GM12878 (cell line): ENCODE measurements around the gene RCOR1. TPM values are rescaled to one million over a fixed set of nuclear protein-coding genes. Genes with fewer than 3 reads are reported as not detected.

ENCODE experiments used
- ATAC-seq: fragments of 200-7000 bp; cut with Tn5 transposase; 3 replicates; pipeline ENCODE4 v1.9.1; 2020; ENCODE audit warnings: mild to moderate bottlenecking, moderate library complexity
- BruUV-seq: library from RNA; stranded (reverse); fragments of 400-500 nt; replicated peaks from 2 replicates; lab custom pipeline; 2021; lab: Mats Ljungman, UMichigan
- CTCF ChIA-PET: fragments of 300-600 bp; sonication (Branson Sonifier 250); formaldehyde crosslinking; extraction: SDS; loops from one replicate; lab custom pipeline; 2021; ENCODE audit warnings: inconsistent platforms; lab: Yijun Ruan, JAX
- POLR2A ChIA-PET: fragments of 350-600 bp; formaldehyde crosslinking; extraction: SDS; loops from one replicate; lab custom pipeline; 2021; ENCODE audit warnings: inconsistent platforms; lab: Charles Lee
- RAD21 ChIA-PET: fragments of 300-600 bp; sonication (Branson Sonifier 250); formaldehyde crosslinking; loops from one replicate; lab custom pipeline; 2023; ENCODE audit warnings: antibody characterized with exemption; ENCODE audit not compliant: unreplicated experiment; lab: Charles Lee
- SMC1A ChIA-PET: fragments of 300-600 bp; sonication (Branson Sonifier 250); formaldehyde crosslinking; loops from one replicate; lab custom pipeline; 2023; ENCODE audit not compliant: unreplicated experiment, uncharacterized antibody; lab: Charles Lee
- DNase-seq: peaks from one replicate; pipeline ENCODE4 v3.0.0-alpha.2; 2011; ENCODE audit warnings: low read depth, low spot score
- FAIRE-seq: peaks from 3 replicates; lab custom pipeline; 2011; peaks lifted over from hg19 to GRCh38; lab: Jason Lieb, UNC
- H2AFZ ChIP-seq: 2 replicates; pipeline ENCODE4 v1.6.0; 2011; ENCODE audit warnings: low read depth, low read length, control low read depth; ENCODE audit not compliant: control insufficient read depth
- H3K27ac ChIP-seq: 2 replicates; pipeline ENCODE4 v1.5.1; 2011; ENCODE audit warnings: control low read depth; ENCODE audit not compliant: control insufficient read depth, insufficient read depth
- H3K27me3 ChIP-seq, 2 experiments: replicated peaks in 1 of 2; 2 replicates each; pipeline versions ENCODE4 v1.6.0 to v1.6.1; 2011; ENCODE audit warnings: low read length in 1 of 2; ENCODE audit not compliant: control insufficient read depth in 2 of 2, insufficient read depth in 2 of 2
- H3K36me3 ChIP-seq, 2 experiments: 2 replicates each; pipeline ENCODE4 v1.5.1; 2011; ENCODE audit warnings: low read length in 1 of 2; ENCODE audit not compliant: control insufficient read depth in 2 of 2, insufficient read depth in 2 of 2
- H3K4me1 ChIP-seq: 2 replicates; pipeline ENCODE4 v1.6.1; 2011; ENCODE audit warnings: mild to moderate bottlenecking, low read length, moderate library complexity, mixed read lengths; ENCODE audit not compliant: control insufficient read depth, insufficient read depth
- H3K4me2 ChIP-seq: 2 replicates; pipeline ENCODE4 v1.6.0; 2011; ENCODE audit warnings: control low read depth; ENCODE audit not compliant: control insufficient read depth, insufficient read depth
- H3K4me3 ChIP-seq: fragments of 200-600 bp; sonication (generic); 2 replicates; pipeline ENCODE4 v1.5.1; 2016
- H3K79me2 ChIP-seq: 2 replicates; pipeline ENCODE4 v1.6.0; 2011; ENCODE audit warnings: low read length; ENCODE audit not compliant: control insufficient read depth, insufficient read depth
- H3K9ac ChIP-seq: 2 replicates; pipeline ENCODE4 v1.8.0; 2011; ENCODE audit warnings: low read length, control low read depth, mixed read lengths; ENCODE audit not compliant: control insufficient read depth, insufficient read depth
- H3K9me3 ChIP-seq: replicated peaks from 3 replicates; pipeline ENCODE4 v1.5.1; 2011; ENCODE audit warnings: mild to moderate bottlenecking, low read length; ENCODE audit not compliant: control insufficient read depth, insufficient read depth
- H4K20me1 ChIP-seq: 2 replicates; pipeline ENCODE4 v1.6.0; 2011; ENCODE audit not compliant: control insufficient read depth, insufficient read depth
- EGR1 ChIP-seq, 2 experiments: IDR thresholded peaks; 1 replicate in 1 of 2; 2 replicates in 1 of 2; pipeline ENCODE4 v1.6.1; 2011 to 2012; ENCODE audit warnings: low read depth in 2 of 2, low read length in 2 of 2, borderline replicate concordance in 1 of 2, mild to moderate bottlenecking in 1 of 2, moderate library complexity in 1 of 2
- KDM1A ChIP-seq: fragments of 200-600 bp; sonication (generic); IDR thresholded peaks from 2 replicates; pipeline ENCODE4 v1.6.1; 2016; ENCODE audit warnings: borderline replicate concordance
- MXI1 ChIP-seq: fragments of 150-350 bp; IDR thresholded peaks from 2 replicates; pipeline ENCODE4 v1.6.1; 2011; ENCODE audit warnings: low read depth, mild to moderate bottlenecking, inconsistent platforms, low read length, improper control_type of control experiment
- NR2C2 ChIP-seq: IDR thresholded peaks from 2 replicates; pipeline ENCODE4 v1.6.1; 2011; ENCODE audit warnings: borderline replicate concordance, low read depth; ENCODE audit not compliant: control insufficient read depth, insufficient read length
- PBX3 ChIP-seq: IDR thresholded peaks from 2 replicates; pipeline ENCODE4 v1.6.1; 2011; ENCODE audit warnings: mild to moderate bottlenecking, low read depth, low read length, moderate library complexity; ENCODE audit not compliant: insufficient replicate concordance
- SIN3A ChIP-seq: IDR thresholded peaks from 2 replicates; pipeline ENCODE4 v1.6.1; 2012; ENCODE audit warnings: low read depth, low read length, improper control_type of control experiment
- WGBS: methylation state at CpG from one replicate; pipeline ENCODE4 v1.1.6; 2016; ENCODE audit warnings: low lambda C conversion rate; ENCODE audit not compliant: insufficient replicate concordance, insufficient coverage; ENCODE audit errors: missing lambda C conversion rate; 5-methylcytosine and 5-hydroxymethylcytosine counted together
- in situ Hi-C: fragments of 300-500 bp; cut with MboI; formaldehyde crosslinking; loops from 9 replicates; pipeline ENCODE4 v1.14.3; 2018; ENCODE audit warnings: mixed read lengths
- intact Hi-C: fragments of 100-400 bp; cut with micrococcal nuclease; formaldehyde crosslinking; loops from one replicate; pipeline ENCODE4 v1.14.2; 2022; ENCODE audit not compliant: unreplicated experiment
- polyA plus RNA-seq, 11 experiments: library from polyadenylated mRNA; depleted of rRNA in 4 of 11; unstranded in 6 of 11; stranded (reverse) in 5 of 11; fragments of >200 nt; fragmentation: Nextera tagmentation in 4 of 11; fragmentation: Illumina TruSeq in 1 of 11; extraction: Ambion mirVana in 4 of 11; extraction: Trizol in 1 of 11; gene quantifications; 1 replicate in 1 of 11; 2 replicates in 10 of 11; pipeline versions ENCODE4 v1.2.1 to v1.2.3, GENCODE V29; 2011 to 2016; ENCODE audit warnings: inconsistent platforms in 2 of 11, missing spikeins in 2 of 11, low read depth in 1 of 11
- total RNA-seq, 4 experiments: library from RNA; depleted of rRNA in 3 of 4; stranded (reverse); fragments of >200 nt in 3 of 4; fragmentation: Illumina TruSeq in 1 of 4; extraction: Trizol in 1 of 4; gene quantifications; 2 replicates each; pipeline versions ENCODE4 v1.2.1 to v1.2.3, GENCODE V29; 2013 to 2021
- TF ChIP-seq, protein P1 (sequence below): fragments of 450-650 bp; IDR thresholded peaks from 2 replicates; pipeline ENCODE4 v1.6.1; 2017; ENCODE audit warnings: mild to moderate bottlenecking
- TF ChIP-seq, protein P2 (sequence below): fragments of 450-650 bp; IDR thresholded peaks from 2 replicates; pipeline ENCODE4 v1.6.1; 2016; ENCODE audit warnings: mild to moderate bottlenecking

The RCOR1 gene
- total and polyA plus RNA-seq, 10 of the 15 experiments (the other 5 are each of a cell fraction or from before 2014, with no cell fraction given) = 1.6 to 12.2 (median 4.4) TPM

DNA sequence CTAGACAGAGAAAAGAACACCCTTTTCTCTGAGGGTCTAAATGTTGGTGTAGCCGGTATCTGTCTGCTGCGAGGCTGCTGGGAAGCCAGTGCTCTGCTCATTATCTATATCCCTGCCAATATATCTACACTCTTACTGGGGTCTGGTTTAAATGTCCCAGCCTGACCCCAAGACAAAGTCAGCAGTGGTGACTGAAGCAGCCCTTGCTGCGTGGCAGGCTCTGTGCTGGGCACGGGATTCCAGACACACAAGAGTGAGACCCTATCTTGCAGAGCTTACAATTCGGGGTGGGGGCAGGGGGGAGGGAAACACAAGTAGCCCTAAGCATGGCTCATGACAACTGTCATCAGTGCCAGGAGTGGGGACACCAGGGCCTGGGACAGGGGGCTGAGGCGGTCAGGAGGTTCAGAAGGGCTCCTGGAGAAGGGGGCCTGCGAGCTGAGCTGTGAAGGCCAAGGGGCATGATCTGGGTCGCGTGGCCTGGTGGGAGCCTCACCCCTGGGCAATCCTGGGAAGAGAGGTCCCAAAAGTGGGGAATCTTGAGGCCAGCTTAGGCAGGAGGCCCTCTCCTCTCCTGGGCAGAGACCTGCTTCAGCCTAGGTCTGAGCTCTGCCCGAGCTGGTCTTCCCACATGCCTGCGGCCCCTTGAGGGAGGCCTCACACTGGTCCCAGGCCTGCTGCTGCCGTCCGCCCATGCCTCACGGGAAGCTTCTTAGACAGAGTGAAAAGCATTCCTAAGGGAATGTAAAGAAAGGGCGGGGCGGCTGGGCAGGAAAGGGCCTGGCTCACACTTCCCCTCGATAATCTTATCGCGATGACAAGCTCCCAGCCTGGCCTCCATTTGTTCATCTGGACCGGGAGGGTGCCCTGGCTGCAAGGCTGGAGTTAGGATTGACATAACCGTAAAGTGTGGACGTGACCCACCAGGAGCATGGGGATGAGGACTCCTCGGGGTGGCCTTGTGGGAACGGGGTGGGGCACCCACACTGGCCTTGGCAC lies 7.3 kb upstream of the RCOR1 start:
- DNase-seq (no peak), ATAC-seq (no peak), FAIRE-seq (no peak)
- H2AFZ ChIP-seq = no peak overlapping the region
- no peak overlapping the region for H3K9ac ChIP-seq
- H4K20me1 ChIP-seq = no peaks in the 10 kb centered on the region
- no peak overlapping the region for H3K4me3 ChIP-seq
- ChIA-PET CTCF (no interaction called here), POLR2A (interaction anchor here (0.6 kb wide), 1 partner anchor 447 kb away, joined by 4 read pairs; no protein-coding TSS in a partner anchor), RAD21 (no interaction called here), SMC1A (no interaction called here)
- BruUV-seq = no TSS peak
- TF ChIP-seq, protein P1, sequence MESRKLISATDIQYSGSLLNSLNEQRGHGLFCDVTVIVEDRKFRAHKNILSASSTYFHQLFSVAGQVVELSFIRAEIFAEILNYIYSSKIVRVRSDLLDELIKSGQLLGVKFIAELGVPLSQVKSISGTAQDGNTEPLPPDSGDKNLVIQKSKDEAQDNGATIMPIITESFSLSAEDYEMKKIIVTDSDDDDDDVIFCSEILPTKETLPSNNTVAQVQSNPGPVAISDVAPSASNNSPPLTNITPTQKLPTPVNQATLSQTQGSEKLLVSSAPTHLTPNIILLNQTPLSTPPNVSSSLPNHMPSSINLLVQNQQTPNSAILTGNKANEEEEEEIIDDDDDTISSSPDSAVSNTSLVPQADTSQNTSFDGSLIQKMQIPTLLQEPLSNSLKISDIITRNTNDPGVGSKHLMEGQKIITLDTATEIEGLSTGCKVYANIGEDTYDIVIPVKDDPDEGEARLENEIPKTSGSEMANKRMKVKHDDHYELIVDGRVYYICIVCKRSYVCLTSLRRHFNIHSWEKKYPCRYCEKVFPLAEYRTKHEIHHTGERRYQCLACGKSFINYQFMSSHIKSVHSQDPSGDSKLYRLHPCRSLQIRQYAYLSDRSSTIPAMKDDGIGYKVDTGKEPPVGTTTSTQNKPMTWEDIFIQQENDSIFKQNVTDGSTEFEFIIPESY = no peak
- TF ChIP-seq PBX3 = no peak
- no peak for TF ChIP-seq NR2C2
- TF ChIP-seq, protein P2, sequence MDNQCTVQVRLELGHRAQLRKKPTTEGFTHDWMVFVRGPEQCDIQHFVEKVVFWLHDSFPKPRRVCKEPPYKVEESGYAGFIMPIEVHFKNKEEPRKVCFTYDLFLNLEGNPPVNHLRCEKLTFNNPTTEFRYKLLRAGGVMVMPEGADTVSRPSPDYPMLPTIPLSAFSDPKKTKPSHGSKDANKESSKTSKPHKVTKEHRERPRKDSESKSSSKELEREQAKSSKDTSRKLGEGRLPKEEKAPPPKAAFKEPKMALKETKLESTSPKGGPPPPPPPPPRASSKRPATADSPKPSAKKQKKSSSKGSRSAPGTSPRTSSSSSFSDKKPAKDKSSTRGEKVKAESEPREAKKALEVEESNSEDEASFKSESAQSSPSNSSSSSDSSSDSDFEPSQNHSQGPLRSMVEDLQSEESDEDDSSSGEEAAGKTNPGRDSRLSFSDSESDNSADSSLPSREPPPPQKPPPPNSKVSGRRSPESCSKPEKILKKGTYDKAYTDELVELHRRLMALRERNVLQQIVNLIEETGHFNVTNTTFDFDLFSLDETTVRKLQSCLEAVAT = no peak
- no peak for TF ChIP-seq SIN3A
- no peak for TF ChIP-seq KDM1A
- no peak for TF ChIP-seq EGR1 (IDR thresholded peaks at IDR 0.05; ENCODE audit: borderline replicate concordance in 1 of 2, low read depth in 2 of 2, low read length in 2 of 2)
- TF ChIP-seq MXI1 = no peak
- H3K4me2 ChIP-seq = no peak overlapping the region
- intact Hi-C loops (no loop called here), in situ Hi-C loops (no loop called here)
- no peaks in the 10 kb centered on the region for H3K79me2 ChIP-seq
- 73% methylated on average over 24 of the region's 24 CpGs for WGBS
- no peak overlapping the region for H3K27ac ChIP-seq
- H3K36me3 ChIP-seq = no peaks in the 10 kb centered on the region
- no peaks in the 10 kb centered on the region; a peak in 1 of 4 replicates for H3K27me3 ChIP-seq
- no peaks in the 10 kb centered on the region for H3K9me3 ChIP-seq
- no peaks in the 10 kb centered on the region for H3K4me1 ChIP-seq
